SW 1271 (cell line): ENCODE results near the gene DNAJB1.
"Not testable (repeated sequence)": the region's sequence is repeated elsewhere in the genome, so short reads cannot be mapped to it uniquely, and the experiment has no call there.

Source experiments
- DNase-seq, 2 experiments: peaks; one replicate each; lab custom pipeline; 2025; lab: John Stamatoyannopoulos, UW

The DNAJB1 gene

DNA sequence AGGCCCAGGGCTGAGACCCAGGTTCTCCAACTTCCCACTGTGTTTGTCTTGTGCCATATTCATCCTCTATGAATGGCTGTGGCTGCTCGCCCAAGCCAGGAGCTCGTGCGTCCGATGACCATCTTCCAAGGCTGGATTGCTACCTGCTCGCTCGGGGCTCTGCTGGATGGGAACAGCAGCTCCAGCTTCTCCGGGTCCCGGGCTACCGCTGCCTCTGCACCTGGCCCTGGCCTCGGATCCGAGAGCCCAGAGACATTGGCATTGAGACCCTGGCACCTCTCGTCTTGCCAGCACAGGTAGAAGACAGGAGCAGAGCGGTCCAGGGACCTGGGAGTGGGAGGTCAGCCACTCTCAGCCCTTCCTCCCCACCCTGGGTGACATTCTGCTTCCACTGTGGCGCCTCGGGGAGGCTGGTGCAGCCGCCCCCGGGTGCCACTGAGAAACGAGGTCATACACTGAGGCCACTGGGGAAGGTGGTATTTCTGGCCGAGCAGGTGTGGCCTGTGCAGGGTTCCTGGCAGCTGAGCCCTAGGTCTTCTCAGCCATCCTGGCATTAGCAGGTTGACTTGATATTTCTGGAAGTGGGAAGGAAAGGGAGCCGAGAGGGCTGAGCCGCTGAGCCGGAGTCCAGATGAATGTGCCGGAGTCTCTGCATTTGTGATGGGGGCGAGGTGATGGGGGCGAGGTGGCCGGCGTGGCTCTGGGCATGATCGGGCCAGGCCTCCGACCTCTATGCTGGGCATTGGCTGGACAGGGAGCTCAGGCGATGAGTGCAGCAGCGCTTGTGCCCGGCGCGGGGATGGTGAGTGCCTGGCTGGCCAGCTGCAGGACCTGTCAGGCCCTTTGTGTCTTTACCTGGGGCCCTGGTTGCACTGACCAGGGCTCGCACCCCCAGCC lies 35.1 kb upstream of the DNAJB1 start:
- DNase-seq, result no peak

DNA sequence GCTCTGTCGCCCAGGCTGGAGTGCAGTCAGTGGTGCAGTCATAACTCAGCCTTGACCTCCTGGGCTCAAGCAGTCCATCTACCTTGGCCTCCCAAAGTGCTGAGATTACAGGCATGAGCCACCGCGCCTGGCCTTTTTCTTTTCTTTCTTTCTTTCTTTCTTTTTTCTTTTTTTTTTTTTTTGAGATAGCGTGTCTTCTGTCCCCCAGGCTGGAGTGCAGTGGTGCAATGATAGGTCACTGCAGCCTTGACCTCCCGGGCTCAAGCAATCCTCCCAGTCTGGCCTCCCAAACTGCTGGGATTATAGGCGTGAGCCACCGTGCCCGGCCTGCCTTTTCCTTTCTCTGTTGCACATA lies 33.8 kb upstream of the DNAJB1 start:
- not testable (repeated sequence) for DNase-seq

DNA sequence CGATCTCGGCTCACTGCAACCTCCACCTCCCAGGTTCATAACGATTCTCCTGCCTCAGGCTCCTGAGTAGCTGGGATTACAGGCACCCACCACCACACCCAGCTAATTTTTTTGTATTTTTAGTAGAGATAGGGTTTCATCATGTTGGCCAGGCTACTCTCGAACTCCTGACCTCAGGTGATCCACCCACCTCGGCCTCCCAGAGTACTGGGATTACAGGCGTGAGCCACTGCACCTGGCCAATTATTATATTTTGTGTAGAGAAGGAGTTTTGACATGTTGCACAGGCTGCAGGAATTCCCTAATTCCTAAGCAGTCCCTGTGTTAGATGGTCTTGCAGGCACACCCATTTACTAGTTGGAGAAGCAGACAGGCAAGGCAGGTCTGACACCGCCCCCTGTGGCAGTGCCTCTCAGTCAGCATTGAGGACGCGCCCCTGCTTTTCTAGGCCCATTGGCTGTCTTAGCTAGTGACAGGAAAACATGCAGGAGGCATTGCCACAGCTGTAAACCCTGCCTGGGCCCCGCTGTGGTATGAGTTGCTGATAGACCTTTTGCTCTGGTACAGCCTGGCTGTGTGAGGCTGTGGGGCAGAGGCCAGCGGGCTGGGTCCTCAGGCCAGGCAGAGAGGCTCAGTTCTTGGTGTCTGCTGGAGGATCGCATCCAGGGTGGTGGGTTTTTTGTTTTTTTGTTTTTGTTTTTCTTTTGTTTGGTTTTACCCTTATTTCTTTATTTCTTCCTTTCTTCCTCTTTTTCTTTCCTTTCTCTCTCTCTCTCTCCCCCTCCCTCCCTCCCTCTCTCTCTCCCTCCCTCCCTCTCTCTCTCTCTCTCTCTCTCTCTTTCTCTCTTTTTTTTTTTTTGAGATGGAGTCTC lies 33.2 kb upstream of the DNAJB1 start:
- DNase-seq, result not testable (repeated sequence)

- no peak for DNase-seq
Measured at GRCh38 chr19:14550201-14550754, 32.1 kb upstream of the DNAJB1 start.

GRCh38 chr19:14545716-14546082 lies 27.5 kb upstream of the DNAJB1 start:
- DNase-seq, result no peak

DNA sequence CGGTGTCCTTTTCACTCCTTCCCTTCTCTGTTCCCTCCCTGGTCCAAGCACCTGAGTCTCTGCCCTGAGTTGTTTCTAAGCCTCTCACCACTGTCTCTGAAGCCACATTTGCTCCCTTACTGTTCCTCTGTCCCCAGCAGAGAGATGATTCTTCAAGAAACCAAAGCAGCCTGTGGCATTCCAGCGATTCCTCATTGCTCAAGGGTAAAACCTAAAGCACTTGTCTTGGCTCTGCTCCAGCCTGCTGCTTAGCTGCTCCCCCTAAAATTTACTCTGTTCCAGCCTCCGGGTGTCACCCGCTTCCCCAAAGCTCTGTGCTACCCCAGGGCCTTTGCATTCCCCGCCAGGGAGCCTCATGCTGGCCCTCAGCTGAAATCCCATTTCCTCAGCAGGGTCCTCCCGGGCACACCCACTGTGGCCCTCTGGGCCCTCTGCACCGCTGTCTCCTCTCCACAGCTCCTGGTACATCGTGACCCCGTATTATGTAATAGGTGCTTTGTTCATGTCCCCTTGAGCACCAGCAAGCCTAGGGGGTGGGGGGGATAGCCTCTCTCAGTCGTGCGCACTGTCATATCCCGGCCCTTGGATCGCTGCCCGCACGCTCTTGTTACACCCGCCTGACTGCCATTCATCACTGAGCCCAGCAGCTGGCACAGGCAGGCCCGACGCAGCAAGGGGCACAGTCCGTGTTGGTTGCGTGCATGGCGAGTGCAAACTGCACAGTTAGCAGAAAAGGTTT lies 26.9 kb upstream of the DNAJB1 start:
- no peak for DNase-seq

DNA sequence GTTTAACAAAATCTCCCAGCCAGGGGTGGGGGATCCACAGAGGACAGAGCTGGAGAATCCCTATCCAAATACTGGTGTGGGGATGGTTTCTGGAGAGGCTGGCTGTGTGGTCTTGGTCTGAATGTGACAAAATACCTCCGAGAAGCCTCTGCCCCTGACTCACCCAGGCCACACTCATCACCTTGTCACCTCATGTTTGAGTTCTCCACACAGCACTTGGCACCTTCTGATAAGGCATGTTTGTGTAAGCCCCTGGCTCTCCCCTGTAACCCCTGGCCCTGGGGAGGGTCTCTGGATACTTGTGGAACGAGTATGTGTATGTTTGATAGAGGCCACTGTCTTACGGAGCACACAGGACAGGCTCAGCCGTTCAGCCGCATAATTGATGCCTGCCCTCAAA lies 25.9 kb upstream of the DNAJB1 start:
- DNase-seq, result no peak

DNA sequence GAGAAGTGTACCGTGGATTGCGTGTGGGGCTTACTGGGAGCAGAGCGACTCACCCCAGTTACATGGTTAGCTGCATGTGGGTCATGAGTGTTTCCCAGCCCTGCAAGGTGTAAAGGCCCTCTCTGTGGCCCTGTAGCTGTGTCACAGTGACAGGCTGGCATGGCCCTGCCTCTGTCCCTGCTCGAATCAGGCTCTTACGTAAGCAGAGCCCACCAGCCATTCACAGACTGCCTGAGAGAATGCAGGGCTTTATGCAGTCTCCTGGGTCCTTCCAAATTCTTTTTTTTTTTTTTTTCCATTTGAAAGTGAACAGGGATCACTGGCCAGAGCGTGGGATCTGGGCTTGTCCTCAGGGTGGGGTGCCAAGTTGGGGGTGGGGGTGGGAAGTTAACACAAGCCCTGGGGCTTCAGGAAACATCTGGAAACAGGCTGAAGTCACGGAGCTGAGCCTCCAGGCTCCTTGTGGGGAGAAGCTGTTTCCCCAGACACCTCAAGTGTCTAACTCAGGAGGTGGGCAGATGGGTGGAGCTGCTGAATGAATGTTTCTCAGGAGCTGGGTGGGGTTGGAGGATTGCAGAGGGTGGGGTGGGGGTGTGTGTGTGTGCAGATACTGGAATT lies 24.6 kb upstream of the DNAJB1 start:
- peak in 1 of 2 experiments; percentile 7 for DNase-seq

- not testable (repeated sequence) for DNase-seq
Measured at GRCh38 chr19:14541979-14542378, 23.8 kb upstream of the DNAJB1 start.

DNA sequence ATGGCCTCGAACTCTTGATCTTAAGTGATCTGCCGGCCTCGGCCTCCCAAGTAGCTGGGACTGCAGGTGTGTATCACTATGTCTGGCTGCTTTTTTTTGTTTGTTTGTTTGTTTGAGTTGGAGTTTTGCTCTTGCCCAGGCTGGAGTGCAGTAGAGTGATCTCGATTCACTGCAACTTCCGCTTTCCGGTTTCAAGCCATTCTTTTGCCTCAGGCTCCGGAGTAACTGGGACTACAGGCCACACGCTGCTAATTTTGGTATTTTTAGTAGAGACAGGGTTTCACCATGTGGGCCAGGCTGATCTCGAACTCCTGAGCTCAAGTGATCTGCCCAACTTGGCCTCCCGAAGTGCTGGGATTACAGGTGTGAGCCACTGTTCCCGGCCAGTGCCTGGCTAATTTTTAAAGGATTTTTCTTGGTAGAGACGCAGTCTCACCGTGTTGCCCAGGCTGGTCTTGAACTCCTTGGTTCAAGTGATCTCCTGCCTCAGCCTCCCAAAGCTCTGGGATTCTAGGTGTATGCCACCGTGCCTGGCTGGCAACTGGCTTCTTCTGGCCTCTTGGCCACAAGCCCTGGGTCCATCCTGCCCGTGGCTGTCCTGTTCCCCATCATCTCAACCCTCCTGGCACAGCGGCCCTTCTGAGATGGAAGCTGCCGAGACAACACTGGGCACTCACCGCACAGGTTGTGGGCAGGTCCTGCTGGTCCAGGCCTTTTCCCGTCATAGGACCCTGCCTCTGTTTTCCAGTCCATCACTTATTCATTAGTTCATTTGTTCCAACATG lies 22.7 kb upstream of the DNAJB1 start:
- no peak for DNase-seq

GRCh38 chr19:14536926-14537692 lies 18.9 kb upstream of the DNAJB1 start:
- DNase-seq, result peak; percentile 42 to 48

DNA sequence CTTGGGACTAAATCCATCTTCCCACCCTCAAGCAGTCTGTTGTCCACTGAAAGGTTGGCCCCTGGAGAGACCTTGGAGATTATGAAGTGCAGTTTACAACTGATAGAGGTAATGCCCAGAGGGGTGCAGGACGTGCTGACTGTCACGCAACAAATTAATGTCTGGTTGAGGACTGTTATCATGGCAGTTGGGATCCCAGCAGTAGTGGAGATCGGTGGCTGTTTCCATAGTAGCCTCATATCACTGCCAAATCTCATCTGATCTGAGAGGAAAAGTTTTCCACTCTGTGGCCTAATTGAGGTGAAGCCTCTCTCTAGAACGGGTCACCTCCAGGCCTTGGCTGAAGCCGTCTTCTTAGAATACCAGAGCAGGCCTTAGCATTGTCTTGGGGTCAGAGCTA lies 15.3 kb upstream of the DNAJB1 start:
- no peak for DNase-seq

DNA sequence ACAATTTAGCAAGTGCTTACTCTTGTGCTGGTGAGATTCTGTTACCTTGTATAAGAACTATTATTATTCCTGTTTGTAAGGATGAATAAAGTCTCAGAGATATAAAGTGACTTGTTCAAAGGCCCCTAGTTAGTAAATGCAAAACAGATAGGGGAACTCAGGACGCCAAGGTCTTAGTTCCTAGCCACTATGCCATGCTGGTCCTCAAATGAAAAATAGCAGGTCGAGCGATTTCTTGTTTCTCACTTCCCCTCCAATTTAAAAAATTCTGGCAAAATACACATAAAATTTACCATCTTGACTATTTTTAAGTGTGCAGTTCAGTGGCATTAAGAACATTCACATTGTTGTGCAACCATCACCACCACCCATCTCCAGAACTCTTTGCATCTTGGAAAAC lies 12.3 kb upstream of the DNAJB1 start:
- DNase-seq, result no peak

DNA sequence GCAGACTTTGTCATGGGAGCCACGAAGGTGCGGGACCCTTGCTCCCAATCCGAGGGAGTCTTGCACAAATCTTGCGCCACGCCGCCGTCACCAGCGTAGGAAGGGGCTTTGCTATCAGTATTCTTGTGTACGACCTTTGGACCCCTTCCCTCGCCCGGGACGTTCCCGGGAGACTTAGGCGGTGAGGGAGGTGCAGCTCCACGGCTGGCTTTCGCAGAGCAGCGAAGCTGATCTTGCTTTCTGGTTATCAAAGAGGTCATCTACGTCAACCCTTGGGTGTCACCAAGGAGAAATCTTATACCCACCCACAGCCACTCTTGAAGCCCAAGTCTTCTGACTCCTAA lies 11.8 kb upstream of the DNAJB1 start:
- DNase-seq, result peak in 1 of 2 experiments; percentile 29

- peak; percentile 97 to 99 for DNase-seq
Measured at GRCh38 chr19:14529254-14530004, 11.2 kb upstream of the DNAJB1 start, which contains the start of gene TECR. TECR (plus strand) TSS chr19:14529594; CDS start chr19:14529697, 103 bp downstream.

- DNase-seq, result no peak
Measured at GRCh38 chr19:14528419-14529253, 10.4 kb upstream of the DNAJB1 start.

- no peak for DNase-seq
Measured at GRCh38 chr19:14526423-14526822, 8.2 kb upstream of the DNAJB1 start.

- DNase-seq, result no peak
Measured at GRCh38 chr19:14525729-14526128, 7.5 kb upstream of the DNAJB1 start.
